Measurements from ENCODE around the gene ECM1.

Gene ECM1

DNA sequence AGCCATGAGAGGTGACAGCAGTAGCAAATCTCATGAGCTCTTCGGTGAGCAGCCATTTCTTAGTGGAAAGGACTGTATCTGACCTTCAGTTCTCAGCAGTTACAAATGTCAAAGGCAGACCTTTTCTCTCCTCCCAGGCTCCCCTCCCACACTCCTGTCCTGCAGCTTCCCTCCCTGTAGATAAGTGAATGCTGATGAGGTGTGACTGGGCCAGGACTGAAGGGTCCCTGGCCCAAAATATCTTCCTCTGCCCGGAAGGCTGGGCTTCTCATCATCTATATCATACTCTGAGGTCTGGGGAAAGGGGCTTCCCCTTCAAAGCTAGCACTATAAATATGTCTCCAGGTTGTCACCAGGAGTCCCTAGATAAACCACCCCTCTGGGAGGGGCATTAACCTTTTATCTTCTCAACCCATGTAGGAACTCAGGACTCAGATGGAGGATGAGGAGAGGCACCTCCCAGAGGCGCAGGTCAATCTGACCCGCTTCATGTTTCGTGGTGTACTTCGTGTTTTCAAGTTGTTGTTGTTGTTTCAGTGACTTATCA lies 37.6 kb downstream of the ECM1 start:
- DNase-seq (ENCODE audit: low read depth): no peak

DNA sequence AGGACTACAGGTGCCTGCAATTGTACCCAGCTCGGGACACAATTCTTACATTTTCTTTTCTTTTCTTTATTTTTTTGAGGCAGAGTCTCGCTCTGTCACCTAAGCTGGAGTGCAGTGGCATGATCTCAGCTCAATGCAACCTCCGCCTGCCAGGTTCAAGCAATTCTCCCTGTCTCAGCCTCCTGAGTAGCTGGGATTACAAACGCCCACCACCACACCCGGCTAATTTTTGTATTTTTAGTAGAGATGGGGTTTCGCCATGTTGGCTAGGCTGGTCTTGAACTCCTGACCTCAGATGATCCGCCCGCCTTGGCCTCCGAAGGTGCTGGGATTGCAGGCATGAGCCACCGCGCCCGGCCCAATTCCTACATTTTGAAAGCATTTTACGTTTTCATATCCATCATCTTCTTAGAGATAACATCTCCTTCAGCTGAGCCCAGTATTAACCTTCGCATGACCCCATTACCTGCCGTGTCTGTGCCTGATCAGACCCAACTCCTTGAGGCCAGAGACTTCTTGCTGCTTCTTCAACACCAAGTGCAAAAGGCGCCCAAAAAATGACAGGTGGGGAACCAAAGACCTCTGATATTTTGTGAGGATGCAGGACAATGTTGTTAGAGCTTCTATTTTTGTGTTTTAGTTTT lies 38.5 kb downstream of the ECM1 start:
- DNase-seq (ENCODE audit: low read depth): no peak

DNA sequence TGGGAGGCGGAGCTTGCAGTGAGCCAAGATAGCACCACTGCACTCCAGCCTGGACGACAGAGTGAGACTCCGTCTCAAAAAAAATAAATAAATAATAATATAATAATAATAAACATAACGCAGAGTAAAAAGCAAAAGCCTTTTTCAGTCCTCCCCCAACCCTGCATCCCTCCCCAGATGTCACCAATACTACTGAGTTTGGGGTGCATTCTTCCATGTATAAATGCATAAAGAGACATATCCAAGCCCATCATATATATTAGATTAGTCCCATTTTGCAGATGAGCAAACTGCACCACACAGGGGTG lies 40.4 kb downstream of the ECM1 start:
- DNase-seq (ENCODE audit: low read depth): no peak

DNA sequence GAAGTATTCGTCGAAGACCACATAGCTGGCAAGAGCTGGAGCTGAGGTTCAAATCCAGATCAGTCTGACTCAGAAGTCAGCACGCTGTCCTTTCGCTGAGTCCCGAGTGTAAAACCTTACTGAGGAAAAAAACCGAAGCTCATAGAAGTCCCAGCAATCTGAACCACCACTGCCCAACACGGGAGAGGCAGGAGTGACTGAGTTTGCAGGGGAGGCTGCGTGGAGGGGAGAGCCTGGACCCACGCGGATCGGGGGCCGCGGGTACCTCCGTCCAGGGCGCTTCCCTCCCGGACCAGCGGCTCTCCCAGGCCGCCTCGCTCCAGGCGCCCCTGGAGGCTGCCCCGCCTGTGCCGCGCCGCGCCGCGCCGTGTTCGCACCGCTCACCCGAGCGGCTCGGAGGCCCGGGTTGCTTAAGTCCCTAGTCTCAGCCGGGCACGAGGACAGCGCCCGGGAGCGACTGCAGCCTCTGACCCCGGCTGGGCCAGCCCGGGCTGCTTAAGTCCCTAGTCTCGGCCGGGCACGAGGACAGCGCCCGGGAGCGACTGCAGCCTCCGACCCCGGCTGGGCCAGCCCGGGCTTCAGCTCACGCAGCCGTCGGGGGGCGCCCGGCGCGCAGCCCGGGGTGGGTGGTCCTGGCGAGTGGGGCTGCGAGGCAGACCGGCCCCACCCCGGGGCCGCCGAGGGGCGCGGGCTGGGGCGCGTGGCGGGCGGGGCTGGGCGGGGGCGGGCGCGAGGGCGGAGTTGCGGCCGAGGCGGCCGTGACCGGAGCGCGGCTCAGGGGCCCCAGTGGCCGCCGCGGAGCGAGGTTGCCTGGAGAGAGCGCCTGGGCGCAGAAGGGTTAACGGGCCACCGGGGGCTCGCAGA lies 41.0 kb downstream of the ECM1 start, which contains the start of gene ADAMTSL4:
ADAMTSL4 (plus strand) TSS at position 777 of the 864 bp plus-strand sequence. CDS start 2,881 bp downstream, outside the sequence.
- no peak for DNase-seq (ENCODE audit: low read depth)

DNA sequence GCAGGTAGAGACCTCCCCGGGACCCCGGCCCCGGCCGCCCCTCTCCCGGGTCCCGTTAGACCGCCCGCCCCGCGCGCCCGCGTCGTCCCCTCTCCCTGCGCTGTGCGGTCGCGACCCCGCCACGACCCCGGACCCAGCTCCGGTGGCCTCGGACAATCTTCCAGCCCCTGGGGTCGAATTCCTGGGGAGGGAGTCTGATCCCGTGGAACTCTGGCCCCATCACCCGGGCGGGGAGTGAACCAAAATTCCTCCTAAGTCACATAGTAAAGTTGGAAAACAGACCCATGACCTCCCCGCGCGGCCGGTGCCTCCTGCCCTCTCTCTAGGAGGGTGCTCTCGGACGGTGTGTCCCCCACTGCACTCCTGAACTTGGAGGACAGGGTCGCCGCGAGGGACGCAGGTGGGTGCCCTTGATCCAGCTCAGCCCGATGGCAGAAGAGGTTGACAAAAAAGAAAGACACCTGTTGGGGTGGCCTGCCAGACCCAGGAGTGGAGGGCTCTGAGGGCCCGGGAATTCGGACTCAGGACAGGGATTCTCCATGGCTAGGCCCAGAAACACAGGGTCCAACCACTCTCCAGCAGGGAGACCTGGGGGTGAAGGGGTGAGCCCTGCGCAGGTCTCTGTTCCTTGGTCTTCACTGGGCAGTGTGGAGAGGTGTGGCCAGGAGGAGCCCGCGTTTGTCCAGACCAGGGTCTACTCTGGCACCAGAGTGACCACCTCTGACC lies 41.8 kb downstream of the ECM1 start:
- DNase-seq (ENCODE audit: low read depth): no peak

DNA sequence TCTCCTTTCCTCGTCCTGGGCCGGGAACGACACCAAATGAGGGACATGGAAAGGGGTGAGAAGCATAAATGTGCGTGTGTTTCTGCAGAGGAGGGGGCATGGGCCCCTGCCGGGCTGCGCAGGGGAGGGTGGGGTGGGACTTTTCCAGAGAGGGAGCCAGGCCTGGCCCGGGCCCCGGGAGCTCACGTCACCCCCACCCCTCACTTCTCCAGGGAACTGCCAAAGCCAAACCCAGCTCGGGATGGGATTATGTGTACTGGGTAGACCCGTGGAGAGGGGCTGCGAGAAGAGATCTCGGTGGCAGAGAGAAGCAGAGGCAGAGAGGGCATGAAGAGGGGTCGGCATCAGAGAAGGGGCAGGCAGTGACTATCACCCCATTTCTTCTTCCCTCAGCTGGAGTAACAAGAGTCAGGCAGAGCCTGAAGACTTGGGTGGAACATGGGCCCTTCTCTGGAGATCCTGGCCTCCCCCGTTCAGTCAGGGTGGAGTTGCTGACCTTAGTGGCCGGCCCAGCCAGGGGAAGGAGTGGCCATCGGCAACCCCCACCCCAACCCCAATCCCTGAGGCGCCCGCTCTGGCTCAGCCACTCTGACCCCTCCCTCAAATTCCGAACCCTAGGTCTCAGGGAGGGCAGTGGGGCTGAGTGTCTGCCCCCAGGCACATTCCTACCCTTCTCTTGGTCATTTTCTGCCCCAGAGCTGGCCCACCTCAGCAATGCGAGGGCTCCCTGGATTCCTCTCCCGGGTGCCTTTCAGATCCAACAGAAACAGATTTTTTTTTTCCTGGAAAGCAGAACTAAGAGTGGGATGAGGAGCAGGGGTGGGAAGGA lies 42.5 kb downstream of the ECM1 start:
- no peak for DNase-seq (ENCODE audit: low read depth)

DNA sequence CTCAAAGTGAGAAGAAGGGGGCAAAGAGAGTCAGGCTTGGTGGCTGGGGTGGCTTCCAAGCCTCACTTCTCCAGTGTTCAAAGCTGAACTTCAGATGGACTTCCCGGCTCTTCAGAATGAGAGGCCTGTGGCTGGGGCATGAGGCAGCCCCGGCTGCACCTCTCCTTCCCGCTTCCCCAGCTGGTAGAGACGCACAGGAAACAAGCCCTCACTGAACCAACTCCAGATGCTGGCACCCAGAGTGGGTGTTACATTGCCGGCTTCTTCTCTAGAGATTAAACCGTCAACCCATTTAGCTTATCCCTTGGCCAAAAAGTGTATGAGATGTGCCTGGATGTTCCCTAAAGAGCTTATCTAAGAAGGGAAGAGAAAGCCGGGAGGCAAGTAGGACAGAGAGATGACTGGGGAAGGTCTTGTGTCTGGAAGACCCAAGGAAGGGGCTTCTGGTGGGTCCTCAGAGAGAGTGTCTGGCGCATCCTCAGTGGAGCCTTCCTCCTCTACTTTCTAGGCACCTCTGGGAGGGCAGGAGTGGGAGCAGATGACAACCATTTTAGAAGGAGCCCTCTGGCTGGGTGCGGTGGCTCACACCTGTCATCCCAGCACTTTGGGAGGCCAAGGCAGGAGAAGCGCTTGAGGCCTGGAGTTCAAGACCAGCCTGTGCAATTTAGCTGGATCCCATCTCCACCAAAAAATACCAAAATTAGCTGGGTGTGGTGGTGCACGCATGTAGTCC lies 43.3 kb downstream of the ECM1 start:
- DNase-seq (ENCODE audit: low read depth): no peak

DNA sequence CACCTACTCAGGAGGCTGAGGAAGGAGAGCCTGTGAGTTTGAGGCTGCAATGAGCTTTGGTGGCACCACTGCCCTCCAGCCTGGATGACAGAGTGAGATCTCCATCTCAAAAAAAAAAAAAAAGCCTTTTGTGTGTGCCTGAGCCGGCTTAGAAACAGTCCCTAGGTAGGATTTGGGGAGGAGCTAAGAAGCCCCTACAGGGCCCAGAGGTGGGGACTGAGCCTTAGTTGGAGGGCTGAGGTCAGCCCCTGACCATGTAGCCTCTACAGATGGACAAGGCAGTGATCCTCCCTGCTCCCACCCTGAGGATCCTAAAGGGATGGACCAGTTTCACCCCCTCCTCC lies 43.8 kb downstream of the ECM1 start:
- DNase-seq (ENCODE audit: low read depth): no peak

DNA sequence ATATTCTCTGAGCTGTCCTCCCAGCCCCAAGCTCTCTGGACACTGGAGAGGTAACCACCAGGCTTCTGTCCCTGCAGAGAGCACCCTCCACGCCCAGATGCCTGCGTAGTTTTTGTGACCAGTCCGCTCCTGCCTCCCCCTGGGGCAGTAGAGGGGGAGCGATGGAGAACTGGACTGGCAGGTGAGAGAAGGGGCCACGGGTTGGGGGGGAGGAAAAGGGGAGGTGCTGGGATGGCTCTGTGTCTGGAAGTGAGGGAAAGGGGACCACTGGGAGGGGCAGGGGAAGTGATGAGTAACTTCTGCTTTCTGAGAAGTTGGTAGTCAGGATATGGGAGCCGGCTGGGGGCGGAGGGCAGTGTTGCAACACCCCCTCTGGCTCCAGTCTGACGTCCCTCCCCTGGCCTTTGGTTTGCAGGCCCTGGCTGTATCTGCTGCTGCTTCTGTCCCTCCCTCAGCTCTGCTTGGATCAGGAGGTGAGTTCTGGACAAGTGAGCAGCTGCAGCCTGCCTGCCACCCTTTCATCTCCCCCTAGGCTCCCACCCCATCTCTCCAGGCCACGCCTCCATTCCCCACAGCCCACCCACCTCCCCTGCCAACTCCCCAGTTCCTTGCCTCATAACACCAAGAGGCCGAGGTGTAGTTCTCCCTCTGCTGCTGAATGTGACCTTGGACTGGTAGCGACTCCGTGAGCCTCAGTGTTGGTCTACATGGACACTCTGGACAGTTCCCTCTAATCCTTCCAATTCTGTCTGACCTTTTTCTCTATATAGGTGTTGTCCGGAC lies 44.4 kb downstream of the ECM1 start:
- DNase-seq (ENCODE audit: low read depth): no peak

DNA sequence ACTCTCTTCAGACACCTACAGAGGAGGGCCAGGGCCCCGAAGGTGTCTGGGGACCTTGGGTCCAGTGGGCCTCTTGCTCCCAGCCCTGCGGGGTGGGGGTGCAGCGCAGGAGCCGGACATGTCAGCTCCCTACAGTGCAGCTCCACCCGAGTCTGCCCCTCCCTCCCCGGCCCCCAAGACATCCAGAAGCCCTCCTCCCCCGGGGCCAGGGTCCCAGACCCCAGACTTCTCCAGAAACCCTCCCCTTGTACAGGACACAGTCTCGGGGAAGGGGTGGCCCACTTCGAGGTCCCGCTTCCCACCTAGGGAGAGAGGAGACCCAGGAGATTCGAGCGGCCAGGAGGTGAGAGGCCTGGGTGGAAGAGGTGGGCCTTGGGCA lies 45.0 kb downstream of the ECM1 start:
- DNase-seq (ENCODE audit: low read depth): no peak

DNA sequence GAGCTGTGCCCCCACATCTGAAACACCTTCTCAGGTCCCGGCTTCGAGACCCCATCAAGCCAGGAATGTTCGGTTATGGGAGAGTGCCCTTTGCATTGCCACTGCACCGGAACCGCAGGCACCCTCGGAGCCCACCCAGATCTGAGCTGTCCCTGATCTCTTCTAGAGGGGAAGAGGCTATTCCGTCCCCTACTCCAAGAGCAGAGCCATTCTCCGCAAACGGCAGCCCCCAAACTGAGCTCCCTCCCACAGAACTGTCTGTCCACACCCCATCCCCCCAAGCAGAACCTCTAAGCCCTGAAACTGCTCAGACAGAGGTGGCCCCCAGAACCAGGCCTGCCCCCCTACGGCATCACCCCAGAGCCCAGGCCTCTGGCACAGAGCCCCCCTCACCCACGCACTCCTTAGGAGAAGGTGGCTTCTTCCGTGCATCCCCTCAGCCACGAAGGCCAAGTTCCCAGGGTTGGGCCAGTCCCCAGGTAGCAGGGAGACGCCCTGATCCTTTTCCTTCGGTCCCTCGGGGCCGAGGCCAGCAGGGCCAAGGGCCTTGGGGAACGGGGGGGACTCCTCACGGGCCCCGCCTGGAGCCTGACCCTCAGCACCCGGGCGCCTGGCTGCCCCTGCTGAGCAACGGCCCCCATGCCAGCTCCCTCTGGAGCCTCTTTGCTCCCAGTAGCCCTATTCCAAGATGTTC lies 45.6 kb downstream of the ECM1 start:
- DNase-seq (ENCODE audit: low read depth): no peak

DNA sequence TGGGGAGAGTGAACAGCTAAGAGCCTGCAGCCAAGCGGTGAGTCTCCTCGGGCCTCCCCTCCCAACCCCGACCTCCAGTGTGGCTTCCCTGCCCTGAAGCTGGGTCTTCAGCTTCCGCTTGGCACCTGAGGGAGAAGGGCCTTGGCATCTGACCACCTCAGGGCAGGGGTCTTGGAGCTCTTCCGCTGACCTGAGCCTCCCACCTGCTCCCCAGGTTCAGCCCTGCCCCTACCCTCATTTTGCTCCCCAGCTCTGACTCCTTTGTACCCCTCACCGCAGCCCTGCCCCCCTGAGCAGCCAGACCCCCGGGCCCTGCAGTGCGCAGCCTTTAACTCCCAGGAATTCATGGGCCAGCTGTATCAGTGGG lies 46.2 kb downstream of the ECM1 start:
- no peak for DNase-seq (ENCODE audit: low read depth)

DNA sequence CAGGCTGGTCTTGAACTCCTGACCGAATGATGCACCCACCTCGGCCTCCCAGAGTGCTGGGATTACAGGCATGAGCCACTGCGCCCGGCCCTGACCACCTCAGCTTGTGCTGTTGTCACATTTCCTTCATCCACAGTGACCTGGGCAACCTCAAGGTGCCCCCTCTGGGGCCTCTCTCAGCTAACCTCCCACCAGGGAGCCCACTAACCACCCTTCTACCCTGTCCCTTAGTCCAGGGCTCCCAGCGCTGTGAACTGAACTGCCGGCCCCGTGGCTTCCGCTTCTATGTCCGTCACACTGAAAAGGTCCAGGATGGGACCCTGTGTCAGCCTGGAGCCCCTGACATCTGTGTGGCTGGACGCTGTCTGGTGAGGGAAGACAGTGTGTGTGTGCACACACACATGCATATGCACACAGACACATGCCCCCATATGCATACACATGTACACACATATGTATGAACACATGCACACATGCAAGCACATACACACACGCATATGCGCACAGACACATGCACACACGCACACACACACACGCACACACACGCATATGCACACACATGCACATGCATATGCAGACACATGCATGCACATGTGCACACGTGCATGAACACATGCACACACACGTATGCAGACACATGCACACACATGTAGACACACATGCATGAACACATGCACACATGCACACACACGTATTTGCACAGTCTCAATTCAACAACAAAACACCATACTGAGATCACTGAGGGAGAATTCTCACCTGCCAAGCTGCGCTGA lies 47.5 kb downstream of the ECM1 start:
- no peak for DNase-seq (ENCODE audit: low read depth)

DNA sequence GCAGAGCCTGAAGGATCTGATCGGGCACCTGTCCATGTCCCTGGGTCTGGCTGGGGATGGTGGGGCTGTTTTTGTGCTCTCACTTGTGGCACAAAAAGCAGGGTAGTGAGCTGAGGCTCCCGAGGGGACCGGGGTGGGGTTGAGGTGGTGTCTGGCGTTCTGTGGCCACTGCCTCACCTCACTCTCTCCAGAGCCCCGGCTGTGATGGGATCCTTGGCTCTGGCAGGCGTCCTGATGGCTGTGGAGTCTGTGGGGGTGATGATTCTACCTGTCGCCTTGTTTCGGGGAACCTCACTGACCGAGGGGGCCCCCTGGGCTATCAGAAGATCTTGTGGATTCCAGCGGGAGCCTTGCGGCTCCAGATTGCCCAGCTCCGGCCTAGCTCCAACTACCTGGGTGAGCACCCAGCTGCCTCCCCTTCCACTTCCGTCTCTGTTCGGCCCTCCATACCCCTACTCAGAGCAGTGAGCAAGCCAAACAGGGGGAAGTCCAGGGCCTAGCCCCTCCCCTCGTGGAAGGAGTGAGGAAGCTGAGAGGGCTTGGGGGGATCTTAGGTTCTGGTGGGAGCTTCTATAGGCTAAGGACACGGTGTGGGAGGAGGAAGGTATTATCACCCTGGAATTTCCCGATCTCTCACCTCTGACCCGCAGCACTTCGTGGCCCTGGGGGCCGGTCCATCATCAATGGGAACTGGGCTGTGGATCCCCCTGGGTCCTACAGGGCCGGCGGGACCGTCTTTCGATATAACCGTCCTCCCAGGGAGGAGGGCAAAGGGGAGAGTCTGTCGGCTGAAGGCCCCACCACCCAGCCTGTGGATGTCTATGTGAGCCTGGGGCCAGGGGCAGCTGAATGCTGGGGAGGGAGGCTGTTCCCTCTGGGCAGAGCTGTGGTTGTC lies 48.3 kb downstream of the ECM1 start:
- DNase-seq (ENCODE audit: low read depth): no peak

DNA sequence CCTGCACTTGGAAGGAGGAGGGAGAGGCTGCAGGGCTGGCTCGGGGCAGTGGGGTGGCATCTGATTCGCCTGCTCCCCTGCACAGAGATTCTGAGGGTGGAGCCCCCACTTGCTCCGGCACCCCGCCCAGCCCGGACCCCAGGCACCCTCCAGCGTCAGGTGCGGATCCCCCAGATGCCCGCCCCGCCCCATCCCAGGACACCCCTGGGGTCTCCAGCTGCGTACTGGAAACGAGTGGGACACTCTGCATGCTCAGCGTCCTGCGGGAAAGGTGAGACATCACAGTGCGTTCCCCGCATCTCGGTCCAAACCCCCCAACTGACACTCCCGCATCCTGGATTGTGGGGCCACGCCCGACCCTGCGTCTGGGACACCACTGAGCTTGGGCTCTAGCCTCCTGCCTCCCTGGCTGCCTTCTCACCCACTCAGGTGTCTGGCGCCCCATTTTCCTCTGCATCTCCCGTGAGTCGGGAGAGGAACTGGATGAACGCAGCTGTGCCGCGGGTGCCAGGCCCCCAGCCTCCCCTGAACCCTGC lies 49.2 kb downstream of the ECM1 start:
- no peak for DNase-seq (ENCODE audit: low read depth)

DNA sequence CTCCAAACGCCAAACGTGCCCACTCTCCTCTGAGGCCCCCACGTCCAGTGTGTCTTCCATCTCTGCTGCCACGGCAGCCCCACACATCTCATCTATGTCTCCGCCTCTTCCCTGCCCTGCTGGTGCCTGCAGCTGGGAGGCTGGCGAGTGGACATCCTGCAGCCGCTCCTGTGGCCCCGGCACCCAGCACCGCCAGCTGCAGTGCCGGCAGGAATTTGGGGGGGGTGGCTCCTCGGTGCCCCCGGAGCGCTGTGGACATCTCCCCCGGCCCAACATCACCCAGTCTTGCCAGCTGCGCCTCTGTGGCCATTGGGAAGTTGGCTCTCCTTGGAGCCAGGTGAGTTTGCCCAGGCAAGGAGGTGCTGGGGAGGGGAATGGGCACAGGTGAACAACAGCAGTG lies 49.9 kb downstream of the ECM1 start:
- DNase-seq (ENCODE audit: low read depth): no peak

DNA sequence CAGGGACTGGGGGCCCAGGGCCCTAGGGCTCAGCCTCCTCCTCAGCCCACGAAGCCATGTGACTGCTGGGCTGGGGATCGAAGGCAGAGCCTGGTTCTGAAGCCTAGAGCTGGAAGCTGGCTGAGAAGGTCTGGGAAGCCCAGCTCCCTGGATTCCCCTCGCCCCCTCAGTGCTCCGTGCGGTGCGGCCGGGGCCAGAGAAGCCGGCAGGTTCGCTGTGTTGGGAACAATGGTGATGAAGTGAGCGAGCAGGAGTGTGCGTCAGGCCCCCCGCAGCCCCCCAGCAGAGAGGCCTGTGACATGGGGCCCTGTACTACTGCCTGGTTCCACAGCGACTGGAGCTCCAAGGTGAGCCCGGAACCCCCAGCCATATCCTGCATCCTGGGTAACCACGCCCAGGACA lies 50.4 kb downstream of the ECM1 start:
- no peak for DNase-seq (ENCODE audit: low read depth)
